Stomach smooth muscle (tissue), 2 donors: Measurements from ENCODE around the gene CHI3L2.

ENCODE experiments used
- H3K27ac ChIP-seq: one replicate; pipeline ENCODE4 v1.7.0; 2013; ENCODE audit warnings: mild to moderate bottlenecking, low read length, inconsistent platforms
- H3K27me3 ChIP-seq, 2 donors: one replicate each; pipeline ENCODE4 v1.7.0; 2013; ENCODE audit warnings: low read length in 2 of 2; ENCODE audit not compliant: insufficient read depth in 2 of 2, control insufficient read depth in 1 of 2
- H3K36me3 ChIP-seq, 2 donors: one replicate each; pipeline ENCODE4 v1.7.0; 2013; ENCODE audit warnings: low read length in 2 of 2; ENCODE audit not compliant: control insufficient read depth in 2 of 2, insufficient read depth in 2 of 2
- H3K4me1 ChIP-seq: one replicate; pipeline ENCODE4 v1.7.0; 2013; ENCODE audit warnings: low read length; ENCODE audit not compliant: control insufficient read depth, insufficient read depth
- H3K4me3 ChIP-seq, 2 donors: one replicate each; pipeline ENCODE4 v1.7.0; 2013; ENCODE audit warnings: low read length in 2 of 2
- H3K9ac ChIP-seq, 2 donors: one replicate each; pipeline ENCODE4 v1.7.0; 2013; ENCODE audit warnings: low read length in 2 of 2, mild to moderate bottlenecking in 1 of 2
- H3K9me3 ChIP-seq, 2 donors: one replicate each; pipeline ENCODE4 v1.7.0; 2013; ENCODE audit warnings: low read length in 2 of 2; ENCODE audit not compliant: control insufficient read depth in 2 of 2
- donor health status: healthy.
- donor health status: Pancreatic carcinoma.

Gene CHI3L2

DNA sequence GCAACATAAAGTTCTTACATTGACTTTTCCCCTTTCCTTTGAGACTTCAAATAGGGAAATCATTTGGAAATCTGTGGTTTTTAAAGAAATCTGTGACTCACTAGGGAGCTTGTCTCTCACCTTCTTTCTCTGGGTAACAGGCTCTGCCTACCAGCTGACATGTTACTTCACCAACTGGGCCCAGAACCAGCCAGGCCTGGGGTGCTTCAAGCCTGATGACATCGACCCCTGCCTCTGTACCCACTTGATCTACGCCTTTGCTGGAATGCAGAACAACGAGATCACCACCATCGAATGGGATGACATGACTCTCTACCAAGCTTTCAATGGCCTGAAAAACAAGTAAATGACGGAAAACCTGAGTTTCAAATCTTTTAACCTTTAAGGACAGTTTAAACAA lies 53.9 kb downstream of the CHI3L2 start:
- H3K4me1 ChIP-seq = no peaks in the 10 kb centered on the region
- no peaks in the 10 kb centered on the region for H3K36me3 ChIP-seq
- no peaks in the 10 kb centered on the region for H3K27me3 ChIP-seq
- H3K9me3 ChIP-seq = no peaks in the 10 kb centered on the region
- H3K4me3 ChIP-seq = no peak overlapping the region
- no peak overlapping the region for H3K9ac ChIP-seq
- H3K27ac ChIP-seq = no peak overlapping the region

DNA sequence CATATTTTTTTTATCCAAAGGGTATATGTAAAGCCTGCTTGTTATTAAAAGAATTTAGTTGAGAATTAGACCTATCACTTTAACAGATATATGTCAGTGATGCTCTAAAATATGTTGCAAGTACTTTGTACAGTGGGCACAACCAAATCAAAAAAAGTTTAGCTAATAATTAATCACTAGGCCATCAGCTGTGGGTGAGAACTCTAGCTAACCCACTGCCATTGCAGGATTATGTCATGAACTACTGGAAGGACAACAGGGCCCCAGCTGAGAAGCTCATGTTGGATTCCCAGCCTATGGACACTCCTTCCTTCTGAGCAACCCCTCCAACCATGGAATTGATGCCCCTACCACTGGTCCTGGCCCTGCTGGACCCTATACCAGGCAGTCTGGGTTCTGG lies 56.3 kb downstream of the CHI3L2 start:
- no peaks in the 10 kb centered on the region for H3K4me1 ChIP-seq
- H3K27me3 ChIP-seq = no peaks in the 10 kb centered on the region
- no peak overlapping the region for H3K9ac ChIP-seq
- no peaks in the 10 kb centered on the region for H3K36me3 ChIP-seq
- H3K27ac ChIP-seq = no peak overlapping the region
- no peak overlapping the region for H3K4me3 ChIP-seq
- H3K9me3 ChIP-seq = no peaks in the 10 kb centered on the region

DNA sequence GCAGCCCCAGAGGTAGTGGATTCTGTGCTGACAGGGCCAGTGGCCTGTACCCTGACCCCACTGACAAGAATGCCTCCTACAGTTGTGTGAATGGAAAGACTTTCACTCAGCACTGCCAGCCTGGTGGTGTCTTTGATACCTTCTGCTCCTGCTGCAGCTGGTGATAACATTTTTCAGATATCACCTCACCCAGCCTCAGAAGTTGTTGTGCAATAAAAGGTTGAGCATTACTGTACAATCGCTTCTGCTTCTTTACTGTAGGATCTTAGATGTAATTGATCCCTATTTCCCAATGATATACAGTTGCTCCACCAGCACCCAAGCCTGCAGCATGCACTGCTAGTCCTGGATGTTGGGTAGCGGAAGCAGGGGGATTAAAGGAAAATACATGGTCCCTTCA lies 58.4 kb downstream of the CHI3L2 start:
- Histone ChIP-seq H3K9ac (no peak overlapping the region), H3K36me3 (no peaks in the 10 kb centered on the region), H3K27me3 (no peaks in the 10 kb centered on the region), H3K4me1 (no peaks in the 10 kb centered on the region), H3K4me3 (no peak overlapping the region), H3K9me3 (no peaks in the 10 kb centered on the region), H3K27ac (no peak overlapping the region)

DNA sequence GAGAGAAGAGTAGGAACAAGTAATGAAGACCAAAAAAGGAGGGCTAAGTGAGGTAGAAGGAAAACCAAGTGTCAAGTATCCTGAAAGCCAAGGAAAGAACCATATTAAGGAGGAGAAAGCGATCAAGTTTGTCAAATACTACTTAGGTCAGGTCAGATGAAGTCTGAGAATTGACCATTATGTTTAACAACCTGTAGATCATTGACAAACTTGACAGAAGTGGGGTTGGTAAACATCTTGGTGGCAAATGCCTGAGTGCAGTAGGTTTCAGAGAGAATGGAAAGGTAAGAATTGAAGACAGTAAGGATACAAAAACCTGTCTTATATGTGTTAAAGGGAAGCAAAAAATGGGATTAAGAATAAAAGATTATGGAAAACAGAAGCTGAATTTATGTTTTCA lies 59.4 kb downstream of the CHI3L2 start:
- H3K4me3 ChIP-seq = no peak overlapping the region
- no peaks in the 10 kb centered on the region for H3K27me3 ChIP-seq
- no peaks in the 10 kb centered on the region for H3K36me3 ChIP-seq
- H3K27ac ChIP-seq = no peak overlapping the region
- H3K9me3 ChIP-seq = no peaks in the 10 kb centered on the region
- H3K4me1 ChIP-seq = no peaks in the 10 kb centered on the region
- no peak overlapping the region for H3K9ac ChIP-seq

DNA sequence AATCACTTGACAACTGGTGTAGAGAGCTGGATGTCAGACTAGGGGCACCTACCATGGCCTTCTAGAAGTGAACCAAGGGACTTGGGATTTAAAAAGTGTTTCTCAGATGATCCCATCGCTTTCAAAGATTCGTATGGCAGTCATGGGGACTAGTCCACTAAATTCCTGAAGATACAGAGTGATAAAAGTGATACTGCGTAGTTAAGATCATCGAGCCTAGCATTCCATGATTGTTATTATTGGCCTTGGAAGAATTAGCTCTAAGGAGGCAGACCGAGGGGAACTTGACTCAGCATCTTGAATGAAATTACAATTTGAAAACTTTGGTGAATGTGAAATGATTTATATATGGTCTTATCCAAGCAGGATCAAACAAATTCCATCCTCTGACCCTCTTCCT lies 61.9 kb downstream of the CHI3L2 start:
- Histone ChIP-seq H3K4me1 (no peaks in the 10 kb centered on the region), H3K27ac (no peak overlapping the region), H3K4me3 (no peak overlapping the region), H3K9me3 (no peaks in the 10 kb centered on the region), H3K9ac (no peak overlapping the region), H3K36me3 (no peaks in the 10 kb centered on the region), H3K27me3 (no peaks in the 10 kb centered on the region)

DNA sequence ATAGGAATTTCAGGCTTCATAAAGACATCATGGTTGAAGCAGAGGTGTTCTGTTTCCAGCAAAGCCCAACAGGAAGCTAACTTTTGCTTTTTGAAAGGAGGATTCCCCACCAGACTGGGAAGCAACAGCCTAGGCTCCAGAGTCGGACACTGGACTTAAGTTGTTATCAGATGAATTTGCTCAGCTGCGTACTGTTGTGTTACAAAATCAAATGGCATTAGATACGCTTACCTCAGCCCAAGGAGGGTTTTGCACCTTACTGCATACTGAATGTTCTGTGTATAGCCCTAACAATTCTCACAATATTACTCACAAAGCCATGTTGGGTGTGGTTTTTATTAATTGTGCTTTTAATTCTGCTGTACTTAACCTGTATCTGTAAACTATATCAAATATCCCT lies 62.6 kb downstream of the CHI3L2 start:
- Histone ChIP-seq H3K9ac (no peak overlapping the region), H3K9me3 (no peaks in the 10 kb centered on the region), H3K36me3 (no peaks in the 10 kb centered on the region), H3K27ac (no peak overlapping the region), H3K27me3 (no peaks in the 10 kb centered on the region), H3K4me1 (no peaks in the 10 kb centered on the region), H3K4me3 (no peak overlapping the region)

DNA sequence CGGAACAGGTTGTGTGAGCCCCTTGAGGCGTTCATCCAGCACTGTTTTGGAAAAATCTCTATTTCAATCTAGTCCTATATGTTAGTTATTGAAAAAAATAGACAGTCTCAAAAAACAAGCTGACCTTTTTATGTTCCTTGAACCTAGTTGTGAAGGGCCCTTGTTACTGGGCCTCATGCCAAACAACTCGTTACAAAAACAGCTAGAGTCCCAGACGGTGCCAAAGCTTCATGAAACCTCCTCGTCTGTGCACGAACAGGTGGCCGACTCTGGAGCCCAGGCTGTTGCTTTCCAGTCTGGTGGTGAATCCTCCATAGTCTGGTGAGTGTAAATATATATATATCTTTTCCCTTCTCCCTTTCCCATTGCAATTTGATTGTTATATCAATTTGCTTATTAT lies 63.1 kb downstream of the CHI3L2 start, which contains the start of gene CHIA:
CHIA (plus strand) TSS at position 222 of the 400 bp plus-strand sequence. CDS start 19,617 bp downstream, outside the sequence.
- peaks cover 0 to 1% of the 10 kb centered on the region in 2 donors for H3K27me3 ChIP-seq
- H3K36me3 ChIP-seq = no peaks in the 10 kb centered on the region
- H3K4me3 ChIP-seq = no peak within 1 kb of the TSS
- no peak within 1 kb of the TSS for H3K27ac ChIP-seq
- H3K9me3 ChIP-seq = no peaks in the 10 kb centered on the region
- H3K4me1 ChIP-seq = no peaks in the 10 kb centered on the region
- H3K9ac ChIP-seq = no peak within 1 kb of the TSS
